H1 (cell line): ENCODE data around the gene EVC2. TPM values are rescaled to one million over a fixed set of nuclear protein-coding genes. Genes with fewer than 3 reads are reported as not detected.

Experiments used
- BCL11A ChIP-seq, 2 experiments: IDR thresholded peaks; one replicate each; pipeline ENCODE4 v1.6.1; 2011; ENCODE audit warnings: low read depth in 2 of 2, low read length in 2 of 2, mild to moderate bottlenecking in 2 of 2
- JUN ChIP-seq: IDR thresholded peaks from 2 replicates; pipeline ENCODE4 v1.6.1; 2011; ENCODE audit warnings: low read depth, mild to moderate bottlenecking, improper control_type of control experiment, low read length
- JUND ChIP-seq: IDR thresholded peaks from 2 replicates; pipeline ENCODE4 v1.6.1; 2011; ENCODE audit warnings: mild to moderate bottlenecking, improper control_type of control experiment, low read length
- NANOG ChIP-seq: IDR thresholded peaks from 2 replicates; pipeline ENCODE4 v1.6.1; 2011; ENCODE audit warnings: low read length, low read depth, mild to moderate bottlenecking, inconsistent platforms; ENCODE audit not compliant: insufficient read depth, poor library complexity, severe bottlenecking
- NRF1 ChIP-seq: IDR thresholded peaks from 2 replicates; pipeline ENCODE4 v1.6.1; 2011; ENCODE audit warnings: mild to moderate bottlenecking, low read depth, low read length, improper control_type of control experiment
- POU5F1 ChIP-seq: IDR thresholded peaks from 2 replicates; pipeline ENCODE4 v1.6.1; 2011; ENCODE audit warnings: low read depth, mild to moderate bottlenecking, low read length, moderate library complexity
- RAD21 ChIP-seq, 2 experiments: IDR thresholded peaks in 1 of 2; conservative IDR thresholded peaks in 1 of 2; 2 replicates each; pipeline ENCODE4 v1.6.1; 2011; ENCODE audit warnings: low read depth in 2 of 2, low read length in 2 of 2, improper control_type of control experiment in 1 of 2, inconsistent platforms in 1 of 2, mild to moderate bottlenecking in 1 of 2, moderate library complexity in 1 of 2
- polyA plus RNA-seq, 7 experiments: library from polyadenylated mRNA; depleted of rRNA in 3 of 7; stranded (reverse) in 5 of 7; unstranded in 2 of 7; fragments of >200 nt in 5 of 7; fragments of 200-250 nt in 2 of 7; gene quantifications; 1 replicate in 5 of 7; 2 replicates in 1 of 7; 4 replicates in 1 of 7; pipeline versions ENCODE4 v1.2.1 to v1.2.3, GENCODE V29; 2011 to 2013; ENCODE audit warnings: missing spikeins in 2 of 7, mixed read lengths in 2 of 7
- total RNA-seq: library from RNA; stranded (reverse); fragmentation: NEBNext Ultra II Directional; extraction: Animal tissue kit (Norgen Biotek cat#: 25700); gene quantifications from 2 replicates; pipeline ENCODE4 v1.2.1, GENCODE V29; 2021

EVC2 gene
- total and polyA plus RNA-seq, 2 of the 8 experiments (the other 6 are each of a cell fraction or from before 2014, with no cell fraction given), result 0.73 to 5.9 TPM

DNA sequence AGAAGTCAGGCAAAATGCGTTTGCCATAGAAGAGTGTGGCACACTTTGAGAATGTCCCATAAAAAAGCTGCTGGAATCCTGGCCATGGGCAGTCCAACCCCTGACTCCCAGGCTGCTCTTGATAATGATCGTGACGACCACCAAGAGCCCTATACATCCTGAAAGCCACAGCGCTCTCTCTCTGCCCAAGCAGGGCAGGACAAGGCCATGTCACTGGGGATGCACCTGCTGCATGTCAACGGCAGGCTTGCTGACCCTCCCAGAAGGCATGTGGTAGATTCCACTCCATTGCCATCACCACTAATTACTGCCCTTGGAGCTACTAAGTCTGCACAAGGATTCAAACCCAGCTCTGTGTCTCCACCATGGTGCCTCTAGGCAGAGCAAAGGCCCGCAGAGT, 144.5 kb downstream of the EVC2 start (continued):
- TF ChIP-seq RAD21 (IDR thresholded peaks at IDR 0.05 in 1 of 2, conservative IDR thresholded peaks at IDR 0.05 in 1 of 2; ENCODE audit: low read depth in 2 of 2, low read length in 2 of 2) (no peak), NANOG (no peak), NRF1 (no peak), JUND (no peak), BCL11A (IDR thresholded peaks at IDR 0.05; ENCODE audit: low read depth in 2 of 2, low read length in 2 of 2) (no peak), JUN (no peak), POU5F1 (no peak)
